NT2/D1 (cell line): ENCODE measurements around the gene PTPDC1.

Source experiments
- DNase-seq: peaks from one replicate; pipeline ENCODE4 v3.0.0-alpha.2; 2011; ENCODE audit warnings: low read depth, low spot score
- H3K27me3 ChIP-seq: 2 replicates; pipeline ENCODE4 v1.6.0; 2011; ENCODE audit warnings: mild to moderate bottlenecking; ENCODE audit not compliant: insufficient read length, insufficient read depth
- H3K36me3 ChIP-seq: 2 replicates; pipeline ENCODE4 v1.6.1; 2011; ENCODE audit warnings: mild to moderate bottlenecking, low read length, mixed read lengths; ENCODE audit not compliant: insufficient read depth, insufficient read length
- H3K4me1 ChIP-seq: 2 replicates; pipeline ENCODE4 v1.5.1; 2011; ENCODE audit not compliant: insufficient read depth, insufficient read length
- H3K4me3 ChIP-seq: 2 replicates; pipeline ENCODE4 v1.5.1; 2011; ENCODE audit warnings: low read depth; ENCODE audit not compliant: insufficient read length
- H3K9ac ChIP-seq: 2 replicates; pipeline ENCODE4 v1.6.0; 2011; ENCODE audit warnings: low read depth; ENCODE audit not compliant: insufficient read length
- H3K9me3 ChIP-seq: 2 replicates; pipeline ENCODE4 v1.5.1; 2011; ENCODE audit warnings: mild to moderate bottlenecking, low read length; ENCODE audit not compliant: insufficient read depth
- SUZ12 ChIP-seq: IDR thresholded peaks from 2 replicates; pipeline ENCODE4 v1.6.1; 2011; ENCODE audit not compliant: insufficient read length, insufficient read depth; ENCODE audit errors: extremely low read depth
- YY1 ChIP-seq: IDR thresholded peaks from 2 replicates; pipeline ENCODE4 v1.6.1; 2011; ENCODE audit not compliant: insufficient read length, insufficient read depth
- ZNF274 ChIP-seq: IDR thresholded peaks from 2 replicates; pipeline ENCODE4 v1.6.1; 2011; ENCODE audit warnings: mild to moderate bottlenecking, low read depth, low read length

PTPDC1 gene

GRCh38 chr9:94145640-94146039, 61.4 kb downstream of the PTPDC1 start:
- TF ChIP-seq ZNF274: no peak
- no peak for TF ChIP-seq YY1
- TF ChIP-seq SUZ12: no peak

GRCh38 chr9:94147776-94148175, 63.5 kb downstream of the PTPDC1 start:
- Histone ChIP-seq H3K27me3 (no peaks in the 10 kb centered on the region), H3K4me1 (peaks cover 9% of the 10 kb centered on the region), H3K4me3 (no peak overlapping the region), H3K9ac (no peak overlapping the region), H3K36me3 (no peaks in the 10 kb centered on the region), H3K9me3 (no peaks in the 10 kb centered on the region)
- TF ChIP-seq YY1 (no peak), ZNF274 (no peak), SUZ12 (no peak)
- no peak for DNase-seq

More at GRCh38 chr9:94145640-94146039, 61.4 kb downstream of the PTPDC1 start:
- no peaks in the 10 kb centered on the region for H3K27me3 ChIP-seq
- H3K9ac ChIP-seq: no peak overlapping the region
- peaks cover 15% of the 10 kb centered on the region for H3K4me1 ChIP-seq
- H3K36me3 ChIP-seq: no peaks in the 10 kb centered on the region
- no peaks in the 10 kb centered on the region for H3K9me3 ChIP-seq
- DNase-seq: no peak
- H3K4me3 ChIP-seq: no peak overlapping the region

- Histone ChIP-seq H3K36me3 (no peaks in the 10 kb centered on the region), H3K27me3 (no peaks in the 10 kb centered on the region), H3K9ac (no peak overlapping the region), H3K9me3 (no peaks in the 10 kb centered on the region), H3K4me3 (no peak overlapping the region), H3K4me1 (peaks cover 9% of the 10 kb centered on the region)
- no peak for DNase-seq
- TF ChIP-seq SUZ12 (no peak), YY1 (no peak), ZNF274 (no peak)
These were observed 64.2 kb downstream of the PTPDC1 start for GRCh38 chr9:94148419-94148818.

GRCh38 chr9:94149696-94150095, 65.4 kb downstream of the PTPDC1 start:
- Histone ChIP-seq H3K36me3 (no peaks in the 10 kb centered on the region), H3K4me3 (no peak overlapping the region), H3K27me3 (no peaks in the 10 kb centered on the region), H3K9ac (no peak overlapping the region), H3K4me1 (peaks cover 9% of the 10 kb centered on the region), H3K9me3 (no peaks in the 10 kb centered on the region)
- DNase-seq: no peak
- TF ChIP-seq ZNF274: no peak
- TF ChIP-seq SUZ12: no peak
- TF ChIP-seq YY1: no peak

- H3K27me3 ChIP-seq: no peaks in the 10 kb centered on the region
- TF ChIP-seq SUZ12 (no peak), YY1 (no peak), ZNF274 (no peak)
- H3K4me1 ChIP-seq: peaks cover 9% of the 10 kb centered on the region
- no peaks in the 10 kb centered on the region for H3K9me3 ChIP-seq
- H3K4me3 ChIP-seq: no peak overlapping the region
- H3K36me3 ChIP-seq: no peaks in the 10 kb centered on the region
- DNase-seq: no peak
- peak overlapping the region; percentile 4 for H3K9ac ChIP-seq
These were observed 66.1 kb downstream of the PTPDC1 start for GRCh38 chr9:94150279-94150828.

- Histone ChIP-seq H3K27me3 (no peaks in the 10 kb centered on the region), H3K4me1 (peaks cover 9% of the 10 kb centered on the region), H3K36me3 (no peaks in the 10 kb centered on the region), H3K4me3 (no peak overlapping the region), H3K9me3 (no peaks in the 10 kb centered on the region), H3K9ac (no peak overlapping the region)
- TF ChIP-seq YY1 (no peak), SUZ12 (no peak), ZNF274 (no peak)
- DNase-seq: no peak
These were observed 66.8 kb downstream of the PTPDC1 start for GRCh38 chr9:94150890-94151650.

GRCh38 chr9:94153905-94154304, 69.6 kb downstream of the PTPDC1 start:
- no peak overlapping the region for H3K4me3 ChIP-seq
- H3K9me3 ChIP-seq: no peaks in the 10 kb centered on the region
- H3K27me3 ChIP-seq: no peaks in the 10 kb centered on the region
- H3K36me3 ChIP-seq: no peaks in the 10 kb centered on the region
- no peak for DNase-seq
- peaks cover 3% of the 10 kb centered on the region for H3K4me1 ChIP-seq
- no peak for TF ChIP-seq YY1
- TF ChIP-seq ZNF274: no peak
- TF ChIP-seq SUZ12: no peak
- no peak overlapping the region for H3K9ac ChIP-seq
